Activated CD4-positive, alpha-beta T cell treated with anti-CD3 and anti-CD28 coated beads for 36 hours (primary cell): ENCODE data around the gene CCDC85C. TPM values are rescaled to one million over a fixed set of nuclear protein-coding genes. Genes with fewer than 3 reads are reported as not detected.

ENCODE experiments used
- ATAC-seq: fragments of 200-7000 bp; cut with Tn5 transposase; one replicate; pipeline ENCODE4 v1.10.0; 2021; ENCODE audit warnings: mild to moderate bottlenecking, moderate library complexity
- CTCF ChIA-PET: fragments of 350-600 bp; sonication (Branson Sonifier 250); formaldehyde crosslinking; loops from one replicate; lab custom pipeline; 2021; ENCODE audit warnings: antibody characterized with exemption; lab: Charles Lee
- POLR2A ChIA-PET: fragments of 350-600 bp; sonication (Branson Sonifier 250); formaldehyde crosslinking; loops from one replicate; lab custom pipeline; 2021; ENCODE audit warnings: antibody characterized with exemption, inconsistent platforms; lab: Charles Lee
- DNase-seq: peaks from one replicate; pipeline ENCODE4 v3.0.0-alpha.2; 2020
- H3K27ac Mint-ChIP-seq: one replicate; pipeline ENCODE4 v1.8.0; 2021; ENCODE audit warnings: mixed read lengths
- H3K27me3 Mint-ChIP-seq: one replicate; pipeline ENCODE4 v1.8.0; 2021; ENCODE audit warnings: mixed read lengths
- H3K36me3 Mint-ChIP-seq: one replicate; pipeline ENCODE4 v1.8.0; 2021; ENCODE audit warnings: low read depth, mixed read lengths
- H3K4me1 Mint-ChIP-seq: one replicate; pipeline ENCODE4 v1.8.0; 2021; ENCODE audit warnings: mixed read lengths
- H3K4me3 Mint-ChIP-seq: one replicate; pipeline ENCODE4 v1.8.0; 2021; ENCODE audit warnings: mild to moderate bottlenecking, moderate library complexity, mixed read lengths
- H3K9me3 Mint-ChIP-seq: one replicate; pipeline ENCODE4 v1.8.0; 2021; ENCODE audit warnings: low read depth, mixed read lengths
- intact Hi-C, 2 experiments: fragments of 100-400 bp; cut with DNase I in 1 of 2; cut with micrococcal nuclease in 1 of 2; formaldehyde crosslinking; loops; one replicate each; pipeline versions ENCODE4 v1.14.2 to v1.15.1; 2022 to 2024; cut with DNase I, micrococcal nuclease
- total RNA-seq, 2 experiments: library from RNA; stranded (reverse); gene quantifications; one replicate each; pipeline ENCODE4 v1.2.3, GENCODE V29; 2021

The CCDC85C gene
- total RNA-seq, 2 experiments from 2014 or later, result 6.1 to 6.2 TPM

DNA sequence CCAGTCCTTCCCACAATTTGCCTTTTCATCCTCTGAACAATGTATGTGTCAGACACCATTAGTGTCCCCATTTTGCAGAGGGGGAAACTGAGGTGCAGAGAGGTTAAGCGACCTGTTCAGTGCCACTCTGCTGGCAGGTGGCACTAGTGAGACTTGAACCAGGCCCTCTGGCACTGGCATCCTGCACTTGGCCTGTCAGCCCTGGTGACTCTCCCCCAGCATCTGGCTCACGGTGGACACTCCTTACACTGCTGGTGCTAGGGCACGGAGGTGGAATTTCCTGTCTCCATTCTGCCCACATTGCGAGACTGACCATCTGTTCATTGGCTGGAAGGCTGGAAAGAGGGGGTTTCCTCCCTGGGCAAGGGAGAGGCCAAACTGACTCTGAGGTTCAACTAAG, 74.1 kb downstream of the CCDC85C start:
- ChIA-PET CTCF (no interaction called here), POLR2A (no interaction called here)
- intact Hi-C loops, result no loop called here

DNA sequence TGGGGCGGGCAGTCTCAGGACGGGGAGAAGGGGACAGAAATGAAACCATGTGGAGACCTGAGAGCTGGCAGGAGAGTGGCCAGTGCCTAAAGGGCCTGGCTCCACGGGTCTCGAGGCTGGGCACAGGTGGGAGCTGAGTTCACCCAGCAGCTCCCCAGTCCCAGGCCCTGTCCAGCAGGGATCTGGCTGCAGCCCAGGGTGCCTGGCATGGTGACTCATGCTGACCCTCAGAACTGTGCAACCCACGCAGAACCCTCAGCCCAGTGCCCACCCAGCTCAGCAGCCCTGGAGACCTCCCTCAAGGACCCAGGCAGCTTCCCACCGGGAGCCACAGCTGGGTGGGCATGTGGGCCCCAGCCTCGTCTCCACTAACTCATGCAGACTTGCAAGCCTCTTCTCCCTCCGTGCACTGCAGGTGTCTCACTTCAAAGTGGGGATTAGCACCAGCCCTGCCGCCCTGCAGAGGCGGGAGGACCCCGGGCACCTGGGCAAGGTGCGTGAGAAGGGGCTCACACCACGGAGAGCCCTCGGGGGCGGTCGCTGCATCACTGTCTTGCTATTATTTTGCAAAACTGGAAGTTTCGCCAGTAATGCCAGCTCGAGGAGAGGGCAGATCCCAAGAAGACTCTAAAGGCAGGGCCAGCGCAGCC, 76.5 kb downstream of the CCDC85C start:
- H3K4me1 Mint-ChIP-seq, result peaks cover 10% of the 10 kb centered on the region
- ATAC-seq, result no peak
- no peak for DNase-seq
- intact Hi-C loops, result no loop called here
- ChIA-PET CTCF (no interaction called here), POLR2A (interaction anchor here (0.7 kb wide), 1 partner anchor 1285 kb away, joined by 3 read pairs; no protein-coding TSS in a partner anchor)
- no peak overlapping the region for H3K27ac Mint-ChIP-seq
- no peak overlapping the region for H3K4me3 Mint-ChIP-seq
- no peaks in the 10 kb centered on the region for H3K9me3 Mint-ChIP-seq
- H3K36me3 Mint-ChIP-seq, result no peaks in the 10 kb centered on the region
- no peaks in the 10 kb centered on the region for H3K27me3 Mint-ChIP-seq

More for the DNA sequence above, 74.1 kb downstream of the CCDC85C start:
- peaks cover 6% of the 10 kb centered on the region for H3K4me1 Mint-ChIP-seq
- no peaks in the 10 kb centered on the region for H3K27me3 Mint-ChIP-seq
- no peak overlapping the region for H3K4me3 Mint-ChIP-seq
- H3K9me3 Mint-ChIP-seq, result no peaks in the 10 kb centered on the region
- H3K27ac Mint-ChIP-seq, result no peak overlapping the region
- H3K36me3 Mint-ChIP-seq, result no peaks in the 10 kb centered on the region
- DNase-seq, result no peak
- no peak for ATAC-seq

GRCh38 chr14:99527026-99527425, 77.0 kb downstream of the CCDC85C start:
- H3K27me3 Mint-ChIP-seq, result no peaks in the 10 kb centered on the region
- no peaks in the 10 kb centered on the region for H3K9me3 Mint-ChIP-seq
- DNase-seq, result no peak
- no peak overlapping the region for H3K4me3 Mint-ChIP-seq
- H3K36me3 Mint-ChIP-seq, result no peaks in the 10 kb centered on the region
- ChIA-PET CTCF (no interaction called here), POLR2A (no interaction called here)
- no peak overlapping the region for H3K27ac Mint-ChIP-seq
- intact Hi-C loops, result no loop called here
- no peak for ATAC-seq
- peaks cover 10% of the 10 kb centered on the region for H3K4me1 Mint-ChIP-seq

DNA sequence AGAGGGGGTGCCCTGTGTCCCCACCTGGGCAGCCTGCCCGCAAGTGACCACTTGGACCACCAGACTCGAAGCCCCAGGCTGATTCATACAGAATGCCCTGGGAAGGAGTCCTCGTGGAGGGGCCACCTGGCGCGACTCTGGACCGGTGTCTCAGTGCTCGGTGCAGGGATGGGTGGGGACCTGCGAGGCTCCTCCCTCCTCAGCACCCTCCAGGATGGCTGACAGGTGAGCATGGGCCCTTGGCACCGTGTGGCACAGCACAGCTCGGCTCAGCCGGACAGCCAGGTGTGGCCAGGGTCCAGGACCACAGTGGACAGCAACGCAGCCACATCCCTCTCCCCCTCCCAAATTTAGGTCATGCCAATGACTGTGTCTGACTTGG, 78.3 kb downstream of the CCDC85C start:
- Mint-ChIP-seq H3K4me1 (peaks cover 10% of the 10 kb centered on the region), H3K27ac (no peak overlapping the region), H3K4me3 (no peak overlapping the region), H3K36me3 (no peaks in the 10 kb centered on the region), H3K9me3 (no peaks in the 10 kb centered on the region), H3K27me3 (no peaks in the 10 kb centered on the region)
- ATAC-seq, result peak; percentile 54
- POLR2A ChIA-PET, result no interaction called here
- CTCF ChIA-PET, result interaction anchor here (0.6 to 0.7 kb wide), 2 partner anchors 391 to 553 kb away, joined by 3 read pairs; no protein-coding TSS in a partner anchor
- intact Hi-C loops, result no loop called here
- DNase-seq, result no peak

DNA sequence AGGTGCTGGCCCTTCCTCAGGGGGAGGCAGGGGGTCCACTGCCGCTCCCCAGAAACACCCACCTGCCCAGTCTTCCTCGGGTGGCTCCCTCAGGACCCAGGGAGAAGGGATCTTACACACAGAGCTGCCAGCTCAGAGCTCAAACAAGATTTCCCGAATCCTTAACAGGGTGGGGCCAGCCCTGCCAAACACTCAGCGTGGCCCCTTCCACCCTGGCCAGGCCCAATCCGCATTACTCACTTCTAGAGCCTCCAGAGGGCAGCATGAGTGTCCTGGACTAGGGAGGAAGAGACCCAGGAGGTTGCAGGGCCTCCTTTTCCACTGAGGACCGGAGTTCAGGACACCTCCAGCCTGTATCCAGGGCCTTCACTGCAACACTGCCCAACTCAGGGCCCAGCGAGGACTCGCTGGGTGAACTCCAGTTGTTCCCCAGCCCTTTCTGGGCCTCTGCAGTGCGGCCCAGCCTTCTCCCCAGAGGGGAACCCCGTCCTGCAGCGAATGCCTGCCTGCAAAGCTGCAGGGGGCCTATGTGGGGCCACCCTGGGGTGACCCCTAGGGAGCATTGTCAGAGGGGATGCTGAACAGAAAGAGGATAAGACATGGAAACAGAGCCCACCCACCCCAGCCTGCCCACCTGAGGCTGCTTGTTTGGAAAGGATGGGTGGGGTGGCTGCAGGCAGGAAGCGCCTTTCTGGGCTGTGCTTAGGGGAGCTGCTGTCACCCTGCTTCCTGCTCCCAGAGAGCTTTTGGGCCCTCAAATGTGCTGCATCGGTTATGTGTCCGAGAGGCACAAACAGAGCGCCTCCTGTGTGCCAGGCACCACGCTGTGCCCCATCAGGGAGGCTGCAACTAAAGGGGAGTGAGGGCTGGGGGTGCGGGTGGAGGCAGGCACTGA, 79.0 kb downstream of the CCDC85C start:
- H3K27me3 Mint-ChIP-seq, result no peaks in the 10 kb centered on the region
- ATAC-seq (peak; percentile 54), DNase-seq (no peak)
- ChIA-PET CTCF (interaction anchor here (1.3 kb wide), 1 partner anchor 104 kb away, joined by 6 read pairs; no protein-coding TSS in a partner anchor), POLR2A (no interaction called here)
- H3K27ac Mint-ChIP-seq, result peak overlapping the region; percentile 63
- no peak overlapping the region for H3K4me3 Mint-ChIP-seq
- H3K9me3 Mint-ChIP-seq, result no peaks in the 10 kb centered on the region
- intact Hi-C loops, result no loop called here
- H3K36me3 Mint-ChIP-seq, result no peaks in the 10 kb centered on the region
- H3K4me1 Mint-ChIP-seq, result peaks cover 10% of the 10 kb centered on the region

DNA sequence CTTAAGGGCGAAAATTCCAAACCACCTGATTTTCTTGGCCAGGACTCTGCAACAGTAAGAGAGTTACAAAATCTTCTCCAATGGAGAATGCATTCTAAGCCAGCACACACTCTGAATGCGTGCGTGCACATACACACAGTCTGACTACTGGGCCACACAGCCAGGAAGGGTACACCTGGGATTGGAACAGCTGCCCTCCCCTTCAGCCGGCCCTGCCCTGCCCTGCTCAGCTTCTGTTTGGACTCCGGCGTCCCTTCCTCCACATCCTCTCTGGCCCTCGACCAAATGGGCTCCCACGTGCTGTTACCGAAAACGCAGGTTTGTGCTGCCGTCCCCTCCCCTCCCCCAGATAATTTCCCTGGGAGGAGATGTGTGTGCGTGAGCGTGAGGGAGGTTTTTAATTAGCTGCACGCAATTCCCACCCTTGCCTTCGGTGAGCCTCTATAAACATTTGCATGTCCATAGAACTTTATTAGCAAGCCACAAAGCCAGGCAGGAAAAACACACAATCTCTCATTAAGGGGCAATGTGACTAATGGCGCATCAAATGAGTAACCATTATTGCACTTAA, 79.8 kb downstream of the CCDC85C start:
- DNase-seq (no peak), ATAC-seq (no peak)
- Mint-ChIP-seq H3K27me3 (no peaks in the 10 kb centered on the region), H3K9me3 (no peaks in the 10 kb centered on the region), H3K4me1 (peaks cover 10% of the 10 kb centered on the region), H3K4me3 (no peak overlapping the region), H3K27ac (no peak overlapping the region), H3K36me3 (no peaks in the 10 kb centered on the region)
- intact Hi-C loops, result no loop called here
- CTCF ChIA-PET, result interaction anchor here (1.3 kb wide), 1 partner anchor 104 kb away, joined by 6 read pairs; no protein-coding TSS in a partner anchor
- POLR2A ChIA-PET, result no interaction called here

GRCh38 chr14:99523704-99524055, 80.3 kb downstream of the CCDC85C start:
- no peak for DNase-seq
- no peak for ATAC-seq
- POLR2A ChIA-PET, result no interaction called here
- CTCF ChIA-PET, result no interaction called here
- no peaks in the 10 kb centered on the region for H3K9me3 Mint-ChIP-seq
- peaks cover 10% of the 10 kb centered on the region for H3K4me1 Mint-ChIP-seq
- H3K4me3 Mint-ChIP-seq, result no peak overlapping the region
- no peaks in the 10 kb centered on the region for H3K36me3 Mint-ChIP-seq
- H3K27me3 Mint-ChIP-seq, result no peaks in the 10 kb centered on the region
- H3K27ac Mint-ChIP-seq, result no peak overlapping the region
- intact Hi-C loops, result no loop called here

DNA sequence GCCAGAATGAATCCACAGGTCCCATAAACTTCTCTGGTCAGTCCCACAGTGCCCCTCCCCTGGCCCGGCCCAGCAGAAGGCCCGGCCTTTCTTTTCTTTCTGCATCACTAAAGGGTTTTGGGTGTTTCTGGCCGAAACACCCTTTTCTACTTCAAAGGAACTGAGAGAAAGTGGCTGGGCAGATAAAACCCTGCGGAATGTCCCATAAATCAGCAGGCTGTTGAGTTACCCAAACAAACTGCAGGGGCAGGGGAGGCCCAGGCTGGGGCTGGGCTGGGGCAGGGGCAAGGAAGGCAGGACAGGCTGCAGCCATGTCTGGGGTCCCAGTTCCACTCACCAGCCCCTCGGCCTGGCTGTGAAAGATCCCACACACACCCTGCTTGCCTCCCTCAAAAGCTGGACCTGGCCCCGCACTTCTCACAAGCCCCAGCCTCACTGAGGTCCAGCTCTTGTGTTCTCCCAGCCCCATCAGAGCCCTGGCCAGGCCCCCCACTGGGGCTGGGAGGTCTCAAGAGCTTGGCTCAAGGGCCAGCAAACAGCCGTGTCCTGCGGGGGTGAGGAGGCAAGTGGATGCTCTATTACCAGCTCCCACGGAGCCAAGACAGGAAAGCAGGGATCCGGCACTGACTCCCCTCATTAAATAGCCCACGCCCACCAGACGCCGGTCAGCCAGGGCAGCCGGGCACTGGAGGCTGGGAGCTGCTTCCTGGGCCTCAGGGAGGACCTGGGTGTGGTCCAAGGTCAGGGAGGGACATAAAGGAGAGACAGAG, 80.9 kb downstream of the CCDC85C start:
- intact Hi-C loops, result no loop called here
- no peak for DNase-seq
- H3K36me3 Mint-ChIP-seq, result no peaks in the 10 kb centered on the region
- ChIA-PET CTCF (no interaction called here), POLR2A (no interaction called here)
- ATAC-seq, result no peak
- no peak overlapping the region for H3K27ac Mint-ChIP-seq
- H3K4me3 Mint-ChIP-seq, result no peak overlapping the region
- peaks cover 10% of the 10 kb centered on the region for H3K4me1 Mint-ChIP-seq
- no peaks in the 10 kb centered on the region for H3K9me3 Mint-ChIP-seq
- no peaks in the 10 kb centered on the region for H3K27me3 Mint-ChIP-seq

DNA sequence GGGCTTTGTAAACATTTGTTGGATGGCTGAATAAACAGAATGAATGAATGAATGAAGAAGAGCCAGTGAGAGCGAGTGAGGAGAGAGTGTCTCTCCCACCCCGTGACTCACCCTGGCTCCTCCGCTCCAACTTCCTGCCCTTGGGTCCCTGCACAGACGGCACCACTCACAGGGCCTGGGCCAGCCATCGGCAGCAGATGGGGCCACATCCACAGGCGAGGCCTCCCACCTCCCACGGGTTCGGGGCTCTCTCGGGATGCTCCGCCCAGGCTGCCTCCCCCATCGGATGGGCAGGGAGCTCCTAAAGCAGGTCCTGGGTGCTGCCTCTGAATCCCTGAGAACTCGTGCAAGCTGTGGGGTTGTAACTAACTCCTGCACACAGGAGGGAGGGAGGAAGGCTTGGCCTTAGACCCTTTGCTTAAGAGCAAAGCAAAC, 81.5 kb downstream of the CCDC85C start:
- ChIA-PET CTCF (no interaction called here), POLR2A (no interaction called here)
- H3K36me3 Mint-ChIP-seq, result no peaks in the 10 kb centered on the region
- H3K4me3 Mint-ChIP-seq, result no peak overlapping the region
- DNase-seq (no peak), ATAC-seq (no peak)
- H3K27ac Mint-ChIP-seq, result no peak overlapping the region
- peaks cover 10% of the 10 kb centered on the region for H3K4me1 Mint-ChIP-seq
- intact Hi-C loops, result no loop called here
- H3K27me3 Mint-ChIP-seq, result no peaks in the 10 kb centered on the region
- H3K9me3 Mint-ChIP-seq, result no peaks in the 10 kb centered on the region

- H3K9me3 Mint-ChIP-seq, result no peaks in the 10 kb centered on the region
- POLR2A ChIA-PET, result no interaction called here
Observed at GRCh38 chr14:99522025-99522401, 82.0 kb downstream of the CCDC85C start.

More at GRCh38 chr14:99522025-99522401, 82.0 kb downstream of the CCDC85C start:
- DNase-seq, result no peak
- H3K27me3 Mint-ChIP-seq, result no peaks in the 10 kb centered on the region
- peaks cover 10% of the 10 kb centered on the region for H3K4me1 Mint-ChIP-seq
- CTCF ChIA-PET, result no interaction called here
- H3K36me3 Mint-ChIP-seq, result no peaks in the 10 kb centered on the region
- no peak overlapping the region for H3K27ac Mint-ChIP-seq
- H3K4me3 Mint-ChIP-seq, result no peak overlapping the region
- intact Hi-C loops, result no loop called here
- ATAC-seq, result no peak
